Neuron (in vitro differentiated cells): ENCODE measurements around the gene BEST2.

Source experiments
- H2AFZ ChIP-seq: one replicate; pipeline ENCODE4 v1.6.1; 2013; ENCODE audit warnings: low read depth, mild to moderate bottlenecking, inconsistent platforms, low read length, moderate library complexity
- H3K27me3 ChIP-seq: one replicate; pipeline ENCODE4 v1.6.1; 2013; ENCODE audit warnings: low read length; ENCODE audit not compliant: insufficient read depth
- H3K36me3 ChIP-seq: one replicate; pipeline ENCODE4 v1.6.1; 2013; ENCODE audit warnings: low read length; ENCODE audit not compliant: insufficient read depth
- H3K4me1 ChIP-seq: one replicate; pipeline ENCODE4 v1.6.1; 2013; ENCODE audit warnings: low read length; ENCODE audit not compliant: insufficient read depth
- H3K4me3 ChIP-seq: 2 replicates; pipeline ENCODE4 v1.5.1; 2013; ENCODE audit warnings: mild to moderate bottlenecking, low read length, moderate library complexity
- H3K9me3 ChIP-seq: one replicate; pipeline ENCODE4 v1.6.1; 2013; ENCODE audit warnings: low read length

The BEST2 gene

GRCh38 chr19:12766051-12766521, 14.5 kb downstream of the BEST2 start:
- Histone ChIP-seq H3K4me1 (no peaks in the 10 kb centered on the region), H3K9me3 (peaks cover 8% of the 10 kb centered on the region), H3K4me3 (peak overlapping the region; percentile 48), H3K27me3 (no peaks in the 10 kb centered on the region), H2AFZ (no peak overlapping the region), H3K36me3 (peaks cover 14% of the 10 kb centered on the region)

DNA sequence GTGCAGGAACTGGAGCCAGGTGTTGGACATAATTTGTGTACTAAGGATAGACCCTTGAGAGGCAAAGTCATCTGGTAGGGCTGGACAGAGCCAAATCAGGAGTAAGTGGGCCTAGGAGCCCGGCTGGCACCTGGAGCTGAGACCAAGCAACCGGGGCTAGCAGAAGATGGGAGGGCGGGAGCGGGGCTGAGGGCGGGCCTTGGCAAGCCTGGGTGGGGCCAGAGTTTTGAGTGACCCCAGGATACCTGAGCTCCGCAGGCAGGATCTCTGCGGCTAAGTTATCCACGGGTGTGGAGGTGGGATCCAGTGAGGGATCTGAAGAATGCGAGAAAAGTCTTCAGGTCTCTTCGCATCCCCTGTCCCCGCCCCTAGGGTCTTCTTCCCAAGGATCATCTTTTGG, 15.6 kb downstream of the BEST2 start:
- Histone ChIP-seq H3K9me3 (peaks cover 8% of the 10 kb centered on the region), H3K36me3 (peaks cover 14% of the 10 kb centered on the region), H3K4me1 (no peaks in the 10 kb centered on the region), H3K27me3 (no peaks in the 10 kb centered on the region), H3K4me3 (no peak overlapping the region), H2AFZ (no peak overlapping the region)

- no peaks in the 10 kb centered on the region for H3K4me1 ChIP-seq
- H3K27me3 ChIP-seq, result no peaks in the 10 kb centered on the region
- no peak overlapping the region for H3K4me3 ChIP-seq
- peaks cover 8% of the 10 kb centered on the region for H3K9me3 ChIP-seq
- H3K36me3 ChIP-seq, result peaks cover 14% of the 10 kb centered on the region
- no peak overlapping the region for H2AFZ ChIP-seq
These were observed 16.1 kb downstream of the BEST2 start for GRCh38 chr19:12767666-12768065.

DNA sequence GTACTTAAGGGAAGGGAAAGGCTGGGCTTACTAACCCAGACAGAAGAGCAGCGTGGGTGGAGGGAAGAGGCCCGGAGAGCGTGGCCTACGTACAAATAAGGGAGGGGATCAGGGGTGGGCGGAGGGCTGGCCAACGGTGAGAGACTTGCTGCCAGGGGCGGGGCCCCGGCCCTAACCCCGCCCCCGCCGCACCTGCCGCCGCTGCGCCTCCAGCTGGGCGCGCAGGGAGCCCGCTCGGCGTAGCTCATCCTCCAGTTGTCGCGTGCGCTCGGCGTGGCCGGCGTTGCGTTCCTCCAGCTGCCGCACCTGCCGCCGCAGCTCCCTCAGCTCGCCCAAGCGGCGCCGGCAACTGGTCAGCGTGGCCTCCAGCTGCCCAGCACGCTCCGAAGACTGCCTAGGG, 18.1 kb downstream of the BEST2 start:
- Histone ChIP-seq H3K36me3 (peaks cover 3% of the 10 kb centered on the region), H3K4me3 (no peak overlapping the region), H3K27me3 (no peaks in the 10 kb centered on the region), H3K4me1 (peaks cover under 1% of the 10 kb centered on the region), H2AFZ (no peak overlapping the region), H3K9me3 (no peaks in the 10 kb centered on the region)

DNA sequence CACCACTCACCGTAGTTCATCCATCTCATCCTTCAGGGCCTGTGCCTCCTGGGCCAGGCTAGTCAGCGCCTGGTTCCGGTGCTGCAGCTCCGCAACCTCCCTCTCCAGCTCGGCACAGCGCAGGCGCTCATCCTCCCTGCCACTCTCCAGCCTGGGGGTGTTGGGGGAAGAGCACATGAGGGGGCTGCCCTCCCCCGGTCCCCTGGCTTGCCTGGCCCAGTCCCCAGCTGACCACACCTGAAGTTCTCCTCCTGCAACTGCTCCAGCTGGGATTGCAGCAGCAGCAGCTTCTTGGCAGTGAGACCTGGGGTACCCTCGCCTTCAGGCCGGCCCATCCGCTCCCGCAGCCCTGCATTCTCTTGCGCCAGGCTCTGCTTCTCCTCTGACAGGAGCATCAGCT, 19.3 kb downstream of the BEST2 start:
- H3K36me3 ChIP-seq, result no peaks in the 10 kb centered on the region
- no peak overlapping the region for H3K4me3 ChIP-seq
- H3K27me3 ChIP-seq, result no peaks in the 10 kb centered on the region
- H2AFZ ChIP-seq, result no peak overlapping the region
- H3K9me3 ChIP-seq, result no peaks in the 10 kb centered on the region
- H3K4me1 ChIP-seq, result peaks cover 6% of the 10 kb centered on the region

DNA sequence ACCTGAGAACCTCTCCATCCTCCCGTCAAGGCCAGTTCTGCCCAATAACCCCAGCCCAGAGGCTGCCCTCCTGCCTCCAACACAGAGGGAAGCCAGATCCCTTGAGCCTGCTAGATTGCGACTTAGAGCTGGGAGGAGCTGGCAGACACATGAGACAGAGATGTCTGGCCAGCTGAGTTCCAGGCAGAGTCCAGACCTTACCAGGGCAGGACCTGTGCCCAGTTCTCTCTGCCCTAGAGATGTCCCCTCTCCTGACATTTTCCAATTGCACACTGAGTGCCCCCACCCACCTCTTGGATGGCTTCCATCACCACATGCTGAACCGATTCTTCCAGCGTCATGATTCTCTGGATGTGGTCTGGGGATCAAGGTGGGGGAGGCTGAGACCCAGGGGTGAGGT, 20.7 kb downstream of the BEST2 start:
- no peaks in the 10 kb centered on the region for H3K36me3 ChIP-seq
- peaks cover 8% of the 10 kb centered on the region for H3K4me1 ChIP-seq
- no peak overlapping the region for H2AFZ ChIP-seq
- no peaks in the 10 kb centered on the region for H3K27me3 ChIP-seq
- no peaks in the 10 kb centered on the region for H3K9me3 ChIP-seq
- no peak overlapping the region for H3K4me3 ChIP-seq

DNA sequence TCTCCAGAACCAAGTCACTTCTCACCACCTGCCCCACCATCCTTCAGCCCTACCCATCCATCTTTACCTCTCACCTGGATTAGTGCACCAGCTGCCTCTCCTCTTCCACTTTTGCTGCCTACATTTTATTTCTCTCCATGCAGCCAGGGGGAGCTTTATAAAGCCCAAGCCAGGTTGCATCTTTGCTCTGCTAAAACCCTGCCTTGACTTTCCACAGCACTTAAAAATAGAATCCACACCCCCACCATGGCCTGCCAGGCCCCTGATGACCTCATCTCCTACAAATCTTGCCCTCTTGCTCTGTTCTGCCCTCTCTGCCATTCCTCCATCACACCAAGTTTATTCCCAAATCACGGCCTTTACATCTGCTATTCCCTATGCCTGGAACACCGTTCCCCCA, 22.0 kb downstream of the BEST2 start:
- H3K4me1 ChIP-seq, result peaks cover 18% of the 10 kb centered on the region
- no peaks in the 10 kb centered on the region for H3K9me3 ChIP-seq
- no peaks in the 10 kb centered on the region for H3K36me3 ChIP-seq
- H2AFZ ChIP-seq, result no peak overlapping the region
- H3K27me3 ChIP-seq, result no peaks in the 10 kb centered on the region
- H3K4me3 ChIP-seq, result no peak overlapping the region

- Histone ChIP-seq H3K9me3 (no peaks in the 10 kb centered on the region), H3K36me3 (no peaks in the 10 kb centered on the region), H3K4me1 (peaks cover 28% of the 10 kb centered on the region), H3K27me3 (no peaks in the 10 kb centered on the region), H2AFZ (peak within 1 kb of the TSS; percentile 15), H3K4me3 (peak within 1 kb of the TSS; percentile 60)
These were observed 23.3 kb downstream of the BEST2 start, which contains the start of gene HOOK2 for GRCh38 chr19:12774588-12775555. TSS of gene HOOK2 (minus strand) at chr19:12775552. CDS start at chr19:12775449, 103 bp downstream.

- H3K4me1 ChIP-seq, result peaks cover 33% of the 10 kb centered on the region
These were observed 25.8 kb downstream of the BEST2 start for GRCh38 chr19:12777217-12778016.

GRCh38 chr19:12778017-12778904, 26.7 kb downstream of the BEST2 start:
- no peaks in the 10 kb centered on the region for H3K27me3 ChIP-seq
- H3K9me3 ChIP-seq, result no peaks in the 10 kb centered on the region
- peaks cover 40% of the 10 kb centered on the region for H3K4me1 ChIP-seq
- no peaks in the 10 kb centered on the region for H3K36me3 ChIP-seq
- H3K4me3 ChIP-seq, result peak overlapping the region; percentile 50
- peak overlapping the region; percentile 42 for H2AFZ ChIP-seq

More at GRCh38 chr19:12777217-12778016, 25.8 kb downstream of the BEST2 start:
- peak overlapping the region; percentile 42 for H2AFZ ChIP-seq
- no peaks in the 10 kb centered on the region for H3K36me3 ChIP-seq
- no peaks in the 10 kb centered on the region for H3K27me3 ChIP-seq
- H3K9me3 ChIP-seq, result no peaks in the 10 kb centered on the region
- H3K4me3 ChIP-seq, result peak overlapping the region; percentile 50

DNA sequence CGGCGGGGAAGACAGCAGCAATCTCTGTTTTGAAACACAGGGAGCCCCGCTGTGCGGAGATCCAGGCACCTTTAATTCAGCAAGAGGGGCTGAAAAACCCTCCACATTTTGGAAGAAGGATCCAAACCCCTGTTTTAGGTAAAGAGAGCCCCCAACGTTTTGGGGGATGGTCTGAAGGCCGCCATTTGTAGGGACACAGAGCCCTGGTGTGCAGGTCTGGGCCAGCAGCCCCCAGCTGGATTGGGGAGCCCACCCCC, 27.2 kb downstream of the BEST2 start:
- Histone ChIP-seq H3K36me3 (no peaks in the 10 kb centered on the region), H3K9me3 (no peaks in the 10 kb centered on the region), H3K27me3 (no peaks in the 10 kb centered on the region), H3K4me1 (peaks cover 46% of the 10 kb centered on the region), H2AFZ (no peak overlapping the region), H3K4me3 (peak overlapping the region; percentile 50)

DNA sequence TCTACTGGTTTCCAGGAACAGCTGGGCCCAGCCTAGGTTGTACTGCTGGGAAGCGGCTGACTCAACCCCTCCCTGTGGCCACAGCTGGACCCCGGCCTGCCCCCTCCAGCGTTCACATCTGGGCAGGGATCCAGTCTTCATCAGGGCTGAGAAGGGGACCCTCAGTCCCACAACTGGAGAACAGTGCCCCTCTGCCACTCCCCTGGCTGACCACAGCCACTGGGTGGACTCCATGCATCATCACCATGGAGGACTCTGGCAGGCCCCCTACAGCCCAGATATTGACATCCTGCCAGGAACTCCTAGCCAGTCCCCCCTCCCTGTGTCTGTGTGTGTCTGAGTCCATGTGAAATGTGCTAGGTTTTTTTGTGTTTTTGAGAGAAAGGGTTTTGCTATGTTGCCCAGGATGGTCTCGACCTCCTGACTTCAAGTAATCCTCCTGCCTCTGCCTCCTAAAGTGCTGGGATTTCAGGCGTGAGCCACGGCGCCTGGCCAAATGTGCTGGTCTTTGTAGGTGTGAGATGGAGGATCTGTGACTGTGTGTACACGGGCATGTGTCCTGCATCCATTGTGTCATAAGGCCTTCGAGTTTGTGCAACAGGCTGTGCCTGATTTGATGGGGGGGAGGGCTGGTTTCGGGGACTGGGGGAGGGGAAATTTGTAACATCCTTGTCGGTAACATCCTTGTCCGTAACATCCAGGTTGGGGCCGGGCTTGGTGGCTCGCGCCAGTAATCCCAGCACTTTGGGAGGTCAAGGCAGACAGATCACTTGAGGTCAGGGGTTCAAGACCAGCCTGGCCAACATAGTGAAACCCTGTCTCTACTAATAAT, 27.8 kb downstream of the BEST2 start:
- Histone ChIP-seq H2AFZ (no peak overlapping the region), H3K4me1 (peaks cover 51% of the 10 kb centered on the region), H3K36me3 (no peaks in the 10 kb centered on the region), H3K27me3 (no peaks in the 10 kb centered on the region), H3K9me3 (no peaks in the 10 kb centered on the region), H3K4me3 (no peak overlapping the region)
